Astrocyte (in vitro differentiated cells and primary cell): Measurements from ENCODE around the gene MOV10L1. TPM values are rescaled to one million over a fixed set of nuclear protein-coding genes. Genes with fewer than 3 reads are reported as not detected.

Experiments used
- DNase-seq: peaks from one replicate; pipeline ENCODE4 v3.0.0-alpha.2; 2010; ENCODE audit warnings: low read depth
- FAIRE-seq: peaks from 2 replicates; lab custom pipeline; 2011; peaks lifted over from hg19 to GRCh38; lab: Jason Lieb, UNC
- H2AFZ ChIP-seq: 2 replicates; pipeline ENCODE4 v1.6.0; 2012; ENCODE audit warnings: low read depth, low read length, inconsistent platforms
- H3K27ac ChIP-seq: 2 replicates; pipeline ENCODE4 v1.5.1; 2011; ENCODE audit warnings: low read depth, low read length, inconsistent platforms
- H3K27me3 ChIP-seq: 2 replicates; pipeline ENCODE4 v1.6.0; 2011; ENCODE audit warnings: low read length, inconsistent platforms; ENCODE audit not compliant: insufficient read depth
- H3K36me3 ChIP-seq: 2 replicates; pipeline ENCODE4 v1.5.1; 2011; ENCODE audit warnings: low read length, inconsistent platforms; ENCODE audit not compliant: insufficient read depth
- H3K4me1 ChIP-seq: 2 replicates; pipeline ENCODE4 v1.5.1; 2011; ENCODE audit warnings: low read length, inconsistent platforms; ENCODE audit not compliant: insufficient read depth
- H3K4me2 ChIP-seq: 2 replicates; pipeline ENCODE4 v1.6.0; 2012; ENCODE audit warnings: low read length, inconsistent platforms
- H3K4me3 ChIP-seq: 2 replicates; pipeline ENCODE4 v1.5.1; 2011; ENCODE audit warnings: low read depth, mild to moderate bottlenecking, low read length, inconsistent platforms; ENCODE audit not compliant: insufficient read depth
- H3K79me2 ChIP-seq: 2 replicates; pipeline ENCODE4 v1.6.0; 2012; ENCODE audit warnings: mild to moderate bottlenecking, low read length, inconsistent platforms; ENCODE audit not compliant: insufficient read depth
- H3K9ac ChIP-seq: 2 replicates; pipeline ENCODE4 v1.6.0; 2012; ENCODE audit warnings: mild to moderate bottlenecking, low read length, inconsistent platforms
- H3K9me3 ChIP-seq: 2 replicates; pipeline ENCODE4 v1.5.1; 2012; ENCODE audit warnings: low read depth, mild to moderate bottlenecking, low read length, inconsistent platforms; ENCODE audit not compliant: insufficient read depth
- H4K20me1 ChIP-seq: 2 replicates; pipeline ENCODE4 v1.6.0; 2012; ENCODE audit warnings: low read length, inconsistent platforms; ENCODE audit not compliant: insufficient read depth
- H3K27ac Mint-ChIP-seq: one replicate; pipeline ENCODE4 v1.8.0; 2021; ENCODE audit warnings: mild to moderate bottlenecking, mixed read lengths; ENCODE audit not compliant: unreplicated experiment
- H3K27me3 Mint-ChIP-seq: one replicate; pipeline ENCODE4 v1.8.0; 2021; ENCODE audit warnings: low read depth, mixed read lengths; ENCODE audit not compliant: unreplicated experiment
- H3K36me3 Mint-ChIP-seq: one replicate; pipeline ENCODE4 v1.8.0; 2021; ENCODE audit warnings: low read depth, mixed read lengths; ENCODE audit not compliant: unreplicated experiment
- H3K4me1 Mint-ChIP-seq: one replicate; pipeline ENCODE4 v1.8.0; 2021; ENCODE audit warnings: low read depth, mixed read lengths; ENCODE audit not compliant: unreplicated experiment
- H3K4me3 Mint-ChIP-seq: one replicate; pipeline ENCODE4 v1.8.0; 2021; ENCODE audit warnings: mild to moderate bottlenecking, moderate library complexity, mixed read lengths; ENCODE audit not compliant: unreplicated experiment
- H3K9me3 Mint-ChIP-seq: one replicate; pipeline ENCODE4 v1.8.0; 2021; ENCODE audit warnings: mild to moderate bottlenecking, mixed read lengths; ENCODE audit not compliant: unreplicated experiment
- CTCF ChIP-seq: IDR thresholded peaks from 2 replicates; pipeline ENCODE4 v1.5.1; 2011; ENCODE audit warnings: low read depth, mild to moderate bottlenecking, inconsistent platforms, low read length, moderate library complexity; ENCODE audit not compliant: insufficient read depth
- EZH2 ChIP-seq: IDR thresholded peaks from 2 replicates; pipeline ENCODE4 v1.6.1; 2012; ENCODE audit warnings: mild to moderate bottlenecking, low read length, inconsistent platforms; ENCODE audit not compliant: insufficient read depth
- total RNA-seq: library from RNA; stranded (reverse); gene quantifications from 2 replicates; pipeline ENCODE4 v1.2.1, GENCODE V29; 2021

Gene MOV10L1
- total RNA-seq, 1 donor from 2014 or later: 0.61 TPM

DNA sequence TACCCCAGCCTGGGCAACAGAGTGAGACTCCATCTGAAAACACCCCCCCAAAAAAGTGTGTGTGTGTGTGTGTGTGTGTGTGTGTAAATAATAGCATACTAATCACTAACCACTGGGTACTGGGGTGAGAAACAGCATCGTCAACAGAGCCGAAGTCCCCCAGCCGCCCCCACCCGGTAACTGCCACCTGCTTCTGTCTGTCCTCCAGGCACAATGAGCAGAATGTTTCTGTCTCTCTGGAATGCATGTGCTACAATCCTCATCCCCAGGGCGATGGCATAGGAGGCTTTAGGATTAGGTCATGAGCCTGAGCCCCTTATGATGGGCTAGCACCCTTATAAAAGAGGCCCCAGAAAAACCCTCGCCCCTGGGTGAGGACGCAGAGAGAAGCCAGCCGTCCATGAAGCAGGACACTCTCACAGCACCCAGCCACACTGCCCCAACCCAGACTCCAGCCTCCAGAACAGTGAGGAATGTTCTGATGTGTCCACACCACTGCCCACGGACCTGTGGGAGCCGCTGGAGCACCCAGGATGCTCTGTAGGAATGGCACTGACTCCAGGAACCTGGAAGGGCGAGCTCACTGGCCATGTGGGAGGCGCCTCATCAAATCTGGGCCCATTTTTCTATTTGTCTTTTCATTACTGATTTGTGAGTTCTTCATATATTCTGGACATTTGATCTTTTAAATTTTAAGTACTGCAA lies 41.6 kb upstream of the MOV10L1 start:
- Mint-ChIP-seq H3K27ac (no peak overlapping the region), H3K36me3 (no peaks in the 10 kb centered on the region), H3K4me1 (no peaks in the 10 kb centered on the region), H3K27me3 (peaks cover 13% of the 10 kb centered on the region), H3K9me3 (peaks cover 11% of the 10 kb centered on the region), H3K4me3 (no peak overlapping the region)
- no peak for TF ChIP-seq EZH2
- no peak for TF ChIP-seq CTCF
- Histone ChIP-seq H3K4me1 (no peaks in the 10 kb centered on the region), H3K79me2 (no peaks in the 10 kb centered on the region), H2AFZ (no peak overlapping the region), H3K9ac (no peak overlapping the region), H3K27ac (no peak overlapping the region), H3K9me3 (peaks cover 3% of the 10 kb centered on the region), H3K36me3 (no peaks in the 10 kb centered on the region), H3K4me2 (no peak overlapping the region), H4K20me1 (no peaks in the 10 kb centered on the region), H3K27me3 (peaks cover 3% of the 10 kb centered on the region), H3K4me3 (no peak overlapping the region)
- FAIRE-seq: no peak
- DNase-seq: no peak

DNA sequence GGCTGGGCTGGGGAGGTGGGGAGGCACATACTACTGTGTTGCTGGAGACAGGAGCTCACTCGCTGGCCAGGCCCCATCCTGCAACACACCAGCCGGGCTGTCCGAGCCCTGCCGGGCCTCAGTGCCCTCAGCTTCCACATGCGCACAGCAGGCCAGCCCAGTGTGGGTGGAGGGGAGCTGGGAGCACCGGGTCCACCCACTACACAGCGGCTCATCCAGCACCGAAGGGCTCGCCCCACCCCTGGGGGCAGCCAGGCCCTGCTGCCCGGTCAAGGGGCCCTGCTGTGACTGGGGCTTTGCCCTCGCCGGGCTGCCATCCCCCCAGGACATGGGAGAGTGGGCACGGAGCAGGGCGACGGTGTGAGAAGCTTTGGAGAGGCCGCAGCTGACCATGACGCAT lies 41.0 kb upstream of the MOV10L1 start:
- DNase-seq (no peak), FAIRE-seq (no peak)
- peaks cover 10% of the 10 kb centered on the region for H3K9me3 Mint-ChIP-seq

More for the DNA sequence above, 41.0 kb upstream of the MOV10L1 start:
- Histone ChIP-seq H3K4me2 (no peak overlapping the region), H2AFZ (no peak overlapping the region), H3K4me3 (no peak overlapping the region), H4K20me1 (no peaks in the 10 kb centered on the region), H3K27ac (no peak overlapping the region), H3K36me3 (no peaks in the 10 kb centered on the region), H3K79me2 (no peaks in the 10 kb centered on the region), H3K9ac (no peak overlapping the region), H3K27me3 (peaks cover 3% of the 10 kb centered on the region), H3K4me1 (no peaks in the 10 kb centered on the region), H3K9me3 (peaks cover 9% of the 10 kb centered on the region)
- H3K27me3 Mint-ChIP-seq: peaks cover 17% of the 10 kb centered on the region
- no peak overlapping the region for H3K4me3 Mint-ChIP-seq
- no peak overlapping the region for H3K27ac Mint-ChIP-seq
- H3K36me3 Mint-ChIP-seq: no peaks in the 10 kb centered on the region
- H3K4me1 Mint-ChIP-seq: no peaks in the 10 kb centered on the region
- TF ChIP-seq CTCF: no peak
- no peak for TF ChIP-seq EZH2
